GM18951 (cell line): ENCODE results near the gene CTNNA2.

Experiments used
- POLR2A ChIP-seq: IDR thresholded peaks from 4 replicates; pipeline ENCODE4 v1.6.1; 2011; ENCODE audit warnings: mild to moderate bottlenecking; ENCODE audit not compliant: insufficient read length, insufficient read depth; ENCODE audit errors: extremely low read depth
- in situ Hi-C: fragments of 300-500 bp; cut with MboI; formaldehyde crosslinking; loops from one replicate; pipeline ENCODE4 v1.12.0; 2022; ENCODE audit warnings: low sequenced_read_pairs, mixed read lengths, inconsistent platforms; ENCODE audit not compliant: unreplicated experiment

Gene CTNNA2

DNA sequence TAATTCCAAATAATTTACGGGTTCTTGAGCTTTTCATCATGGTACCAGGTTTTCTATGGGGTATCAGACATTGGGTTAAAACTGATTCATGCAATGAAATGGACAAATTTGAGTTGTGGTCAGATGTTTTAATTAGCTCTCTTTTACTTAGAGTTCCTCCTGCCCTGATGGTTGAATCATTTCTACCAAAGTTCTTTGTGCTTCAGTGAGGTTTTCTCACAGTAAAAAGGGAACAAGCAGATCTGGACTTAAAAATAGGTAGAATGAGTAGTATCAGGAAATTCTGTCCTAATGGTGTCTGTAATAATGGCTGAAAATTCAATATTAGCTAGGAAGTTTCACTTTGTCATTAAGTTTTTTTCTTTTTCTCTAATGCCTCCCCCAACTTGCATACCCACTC, 951.4 kb downstream of the CTNNA2 start:
- in situ Hi-C loops: no loop called here
- no peak for TF ChIP-seq POLR2A

DNA sequence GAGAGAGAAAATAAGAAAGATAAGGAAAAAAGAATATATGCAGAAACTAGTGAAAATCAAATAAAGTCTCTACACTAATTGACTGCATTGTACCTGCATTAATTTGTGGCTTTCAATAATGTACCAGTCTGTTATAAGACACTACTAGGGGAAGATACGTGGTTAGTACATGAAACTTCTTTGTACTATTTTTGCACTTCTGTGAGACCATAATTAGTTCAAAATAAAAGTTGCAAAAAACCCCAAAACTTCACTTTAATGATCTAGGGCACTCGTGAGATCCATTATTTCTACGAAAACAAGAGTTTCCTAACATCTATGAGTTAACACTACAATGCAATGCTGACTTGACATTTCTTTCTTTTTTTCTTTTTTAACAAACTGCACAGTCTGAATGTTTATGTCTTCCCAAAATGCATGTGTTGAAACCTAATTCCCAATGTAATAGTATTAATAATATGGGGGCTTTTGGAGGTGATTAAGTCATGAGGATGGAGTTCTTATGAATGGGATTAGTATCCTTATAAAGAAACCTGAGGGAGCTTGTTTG, 954.5 kb downstream of the CTNNA2 start:
- TF ChIP-seq POLR2A: no peak
- in situ Hi-C loops: no loop called here

DNA sequence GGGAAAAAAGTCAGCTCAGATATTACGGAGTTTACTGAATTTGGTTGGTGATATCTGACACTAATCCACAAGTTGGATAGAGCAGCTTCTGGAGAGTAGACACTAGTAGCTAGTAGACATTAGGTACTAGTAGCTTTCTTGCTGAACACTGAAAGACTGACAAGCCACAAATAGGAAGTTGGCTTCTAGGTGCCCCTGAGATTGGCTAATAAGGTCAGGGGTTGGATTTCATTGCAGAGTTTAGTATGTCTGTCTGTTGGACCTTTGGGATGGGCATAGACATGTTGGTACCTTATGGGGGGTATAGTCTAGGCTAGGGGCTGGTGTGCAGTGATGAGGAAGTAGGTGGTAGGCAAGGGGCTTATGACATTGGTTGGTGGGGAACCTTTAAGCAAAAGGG, 956.6 kb downstream of the CTNNA2 start:
- in situ Hi-C loops: no loop called here
- no peak for TF ChIP-seq POLR2A

DNA sequence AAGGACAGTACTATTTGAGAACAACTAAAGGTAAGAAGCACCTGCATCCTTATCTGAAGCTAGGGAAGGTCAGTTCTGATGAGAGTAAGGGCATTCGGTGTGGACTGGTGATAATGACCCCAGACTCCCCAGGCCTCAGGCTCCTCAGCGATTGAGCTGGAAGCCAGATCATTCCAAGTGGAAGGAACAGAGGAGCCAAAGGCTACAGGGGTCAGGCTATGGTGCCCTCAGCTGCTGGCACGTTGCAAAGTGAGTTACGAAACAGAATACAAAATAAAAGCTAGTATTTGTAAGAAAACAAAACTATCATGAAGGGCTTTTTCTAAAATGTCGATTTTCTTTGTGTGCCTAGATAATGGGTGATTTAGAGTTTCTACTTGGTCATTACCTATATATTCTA, 960.2 kb downstream of the CTNNA2 start:
- TF ChIP-seq POLR2A: no peak
- in situ Hi-C loops: no loop called here

DNA sequence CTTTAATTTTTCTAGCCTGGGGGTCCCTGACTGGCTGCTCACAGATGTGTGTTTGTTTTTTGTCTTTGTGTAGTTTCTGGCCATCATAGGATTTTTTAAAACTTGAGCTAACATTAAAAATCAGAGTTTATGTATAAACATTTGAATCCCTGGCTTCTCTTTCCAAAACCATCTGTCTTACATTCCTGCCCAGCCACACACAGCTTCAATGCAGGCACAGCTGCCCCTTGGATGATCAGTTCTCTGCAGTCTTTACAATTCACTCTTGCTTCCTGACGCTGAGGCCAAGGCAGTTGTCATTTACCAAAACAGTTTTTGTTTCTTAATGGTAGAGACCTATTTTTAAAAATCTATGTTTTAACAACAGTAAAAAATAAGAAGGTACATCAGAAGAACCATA, 960.9 kb downstream of the CTNNA2 start:
- in situ Hi-C loops: no loop called here
- no peak for TF ChIP-seq POLR2A

DNA sequence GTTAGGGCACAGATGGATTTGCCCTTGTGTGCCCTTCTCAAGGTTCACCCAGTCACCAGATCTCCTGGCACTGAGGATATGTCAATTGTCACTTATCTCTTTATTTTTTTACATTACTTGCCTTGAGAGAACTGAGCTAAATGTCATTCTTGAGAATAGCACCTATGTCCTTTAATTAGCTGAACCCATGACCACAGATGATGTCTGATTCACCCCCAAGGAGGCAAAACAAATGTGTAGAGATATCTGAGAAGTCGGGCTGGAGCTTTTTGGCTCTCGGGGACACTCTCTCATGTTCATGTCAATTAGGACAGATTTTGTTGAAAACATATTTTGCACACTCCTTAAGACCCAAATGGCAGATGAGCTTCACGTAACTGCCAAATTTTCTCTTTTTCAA, 963.1 kb downstream of the CTNNA2 start:
- in situ Hi-C loops: no loop called here
- TF ChIP-seq POLR2A: no peak

DNA sequence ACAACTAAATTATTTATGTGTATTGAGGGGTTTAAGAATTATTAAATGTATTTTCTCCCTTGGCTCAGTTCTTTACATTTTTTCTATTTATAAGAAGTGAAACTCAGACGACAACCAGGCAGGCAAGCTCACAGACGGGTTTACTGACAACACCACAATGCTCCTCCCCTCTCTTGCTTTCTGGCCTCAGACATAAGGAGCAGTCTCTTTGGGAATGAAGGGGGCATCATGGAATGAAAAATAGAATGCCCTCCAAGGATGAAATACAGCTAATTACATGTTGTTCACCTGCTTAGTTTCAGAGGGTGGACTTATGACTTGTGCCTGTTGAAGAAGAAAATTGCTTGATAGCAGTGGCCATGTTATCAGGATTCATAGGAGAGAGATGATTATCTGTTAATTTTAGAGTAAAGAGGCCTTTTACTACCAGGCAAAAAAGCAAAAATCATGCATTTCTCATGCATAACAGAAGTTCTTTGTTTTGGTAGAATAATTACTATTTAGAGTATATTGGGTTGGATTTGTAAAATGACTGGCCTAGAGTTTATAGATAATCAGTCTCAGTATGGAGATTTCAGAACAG, 963.8 kb downstream of the CTNNA2 start:
- in situ Hi-C loops: no loop called here
- TF ChIP-seq POLR2A: no peak

DNA sequence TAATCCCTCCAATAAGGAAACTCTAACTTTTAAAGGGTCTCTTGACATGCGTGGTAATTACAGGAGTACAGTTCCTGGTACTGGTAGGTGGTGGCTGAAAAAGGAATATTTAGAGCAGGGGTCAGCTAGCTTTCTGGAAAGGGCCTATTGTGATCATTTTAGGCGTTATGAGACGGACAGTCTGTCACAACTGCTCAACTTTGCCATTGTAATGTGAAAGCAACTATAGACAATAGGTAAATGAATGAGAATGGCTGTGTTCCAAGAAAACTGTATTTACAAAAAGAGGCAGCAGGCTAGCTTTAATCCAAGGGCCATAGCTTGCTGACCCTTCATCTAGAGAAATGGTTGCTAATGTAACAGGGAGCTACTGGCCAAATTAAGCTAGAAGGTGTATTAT, 969.4 kb downstream of the CTNNA2 start:
- TF ChIP-seq POLR2A: no peak
- in situ Hi-C loops: no loop called here

DNA sequence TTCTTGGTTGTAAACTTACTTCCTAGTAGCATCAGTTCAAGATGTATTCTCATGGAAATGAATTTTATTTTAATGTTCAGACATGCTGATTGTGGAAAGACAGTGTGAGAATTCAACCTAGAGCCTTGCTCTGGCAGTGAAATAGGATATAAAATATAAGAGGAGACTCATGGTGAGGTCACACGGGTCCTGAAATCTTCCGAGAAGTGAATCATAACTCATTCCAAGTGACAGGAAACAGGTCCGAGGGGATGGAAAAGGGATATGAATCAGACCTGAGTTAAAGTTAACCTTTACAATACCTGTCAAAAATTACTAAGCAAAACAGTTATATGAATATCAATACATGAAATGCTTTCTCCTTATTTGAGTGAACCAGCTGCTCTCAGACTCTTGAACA, 976.9 kb downstream of the CTNNA2 start:
- no peak for TF ChIP-seq POLR2A
- in situ Hi-C loops: no loop called here

DNA sequence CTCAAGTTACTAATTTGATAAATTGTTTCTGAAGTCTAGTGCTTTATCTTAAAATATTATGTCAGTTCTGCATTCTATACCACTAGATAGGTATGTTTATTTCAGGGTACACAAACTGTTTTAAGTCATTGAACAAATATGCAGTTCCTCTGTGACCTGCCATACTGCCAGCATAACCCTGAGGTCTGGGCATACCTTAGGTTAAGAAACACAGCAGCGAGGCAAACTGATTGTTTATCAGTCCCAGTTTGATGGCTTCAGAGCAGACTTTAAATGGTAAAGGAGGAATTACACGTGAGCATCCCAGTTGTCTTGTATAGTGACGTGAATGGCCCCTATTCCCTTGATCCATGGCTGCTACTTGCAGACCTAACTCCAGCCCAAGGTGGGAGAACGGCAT, 978.1 kb downstream of the CTNNA2 start:
- in situ Hi-C loops: no loop called here
- no peak for TF ChIP-seq POLR2A

DNA sequence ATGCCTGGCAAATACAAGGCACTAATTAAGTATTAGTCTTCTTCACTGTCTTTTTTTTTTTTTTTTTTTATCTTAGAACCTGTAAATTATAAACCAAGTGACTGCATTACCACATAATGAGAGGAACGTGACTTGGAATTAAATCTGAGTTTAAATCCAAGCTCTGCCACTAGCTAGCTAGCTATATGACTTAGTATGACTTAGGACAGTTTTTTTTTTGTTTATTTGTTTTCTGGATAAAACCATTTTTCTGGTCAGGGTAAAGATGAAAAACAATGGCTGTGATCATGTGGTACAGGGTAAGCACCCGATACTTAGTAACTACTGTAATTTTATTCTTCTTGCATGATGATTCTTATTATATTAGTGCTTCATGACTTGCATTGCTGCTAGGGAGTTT, 983.5 kb downstream of the CTNNA2 start:
- TF ChIP-seq POLR2A: no peak
- in situ Hi-C loops: no loop called here

DNA sequence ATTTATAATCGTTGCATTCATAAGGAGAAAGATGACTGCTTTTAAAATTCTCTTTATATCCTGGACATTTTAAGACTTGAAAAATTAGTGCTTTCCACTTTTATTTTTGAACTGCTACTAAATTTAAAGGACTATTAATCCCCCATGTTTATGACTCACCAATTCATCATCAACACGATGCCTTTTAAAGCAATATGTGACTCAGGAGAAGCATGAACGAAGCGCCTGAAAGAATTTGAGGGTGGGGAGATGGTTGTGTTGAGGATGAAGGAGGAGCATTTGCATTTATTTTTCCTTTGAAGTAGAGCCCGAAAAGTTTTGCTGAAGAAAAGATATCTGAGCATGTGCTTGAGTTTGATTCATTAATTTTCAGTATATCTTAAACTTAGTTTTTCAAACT, 983.9 kb downstream of the CTNNA2 start:
- in situ Hi-C loops: no loop called here
- no peak for TF ChIP-seq POLR2A

DNA sequence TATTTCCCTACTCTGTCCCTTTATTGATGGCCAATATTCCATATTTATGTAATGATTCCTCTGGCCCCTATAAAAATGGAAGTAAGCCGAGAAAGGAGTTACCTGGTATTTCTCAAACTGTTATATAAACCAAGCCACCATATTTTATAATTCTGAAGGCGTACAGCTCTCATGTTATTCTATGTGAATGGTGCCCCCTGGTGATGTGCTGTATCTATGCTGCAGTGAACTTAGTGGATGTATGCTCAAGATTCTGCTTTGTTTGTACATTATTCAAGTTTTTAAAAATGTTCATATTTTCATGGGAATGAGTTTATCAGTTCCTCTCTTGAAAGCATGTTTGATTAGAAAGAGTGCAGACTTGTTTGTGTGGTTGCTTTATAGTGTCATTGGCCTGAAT, 986.2 kb downstream of the CTNNA2 start:
- no peak for TF ChIP-seq POLR2A
- in situ Hi-C loops: no loop called here

DNA sequence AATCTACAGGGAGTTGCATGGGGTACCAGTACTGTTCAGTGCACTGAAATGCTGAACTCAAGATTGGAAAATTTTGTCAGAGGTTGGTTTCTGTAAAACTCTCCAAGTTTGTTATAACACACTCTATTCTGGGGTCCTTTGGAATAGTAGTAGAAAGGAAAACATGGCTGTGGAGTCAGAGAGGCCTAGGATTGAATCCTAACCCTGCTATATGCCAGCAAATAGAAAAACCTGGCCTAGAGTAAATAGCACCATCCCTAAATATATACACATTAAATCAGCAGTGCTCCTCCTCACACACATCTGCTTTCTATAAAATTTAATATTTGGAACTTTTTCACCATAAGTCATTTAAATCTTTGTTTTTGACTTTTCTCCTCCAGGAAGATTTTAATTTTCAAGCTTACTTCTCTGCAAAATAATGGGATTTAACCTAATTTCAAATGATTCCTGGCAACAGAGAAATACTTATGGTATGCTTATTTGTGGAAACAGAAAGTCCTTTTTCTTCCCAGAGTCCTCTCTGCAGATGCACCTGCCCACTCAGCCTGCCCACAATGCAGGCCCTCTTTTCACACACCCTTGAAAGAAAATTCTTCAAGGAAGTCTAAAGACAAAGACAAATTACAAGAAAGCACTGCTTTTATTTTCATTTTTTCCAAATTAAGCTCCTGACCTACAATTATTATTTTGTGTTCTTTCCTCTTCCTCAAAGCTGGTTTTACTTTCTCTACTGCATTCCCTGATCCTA, 989.2 kb downstream of the CTNNA2 start:
- in situ Hi-C loops: no loop called here
- TF ChIP-seq POLR2A: no peak
